Thoracic aorta endothelial cell (primary cell): ENCODE results near the gene APOBEC2. TPM values are rescaled to one million over a fixed set of nuclear protein-coding genes. Genes with fewer than 3 reads are reported as not detected.

Source experiments
- total RNA-seq: library from RNA; depleted of rRNA; stranded (reverse); fragments of >200 nt; gene quantifications from 2 replicates; pipeline ENCODE4 v1.2.3, GENCODE V29; 2012

The APOBEC2 gene
- not detected in 2 replicates for total RNA-seq

GRCh38 chr6:41053041-41053440, at the start of gene APOBEC2:
TSS of gene APOBEC2 (plus strand) at chr6:41053202. CDS start at chr6:41053348, 146 bp downstream.

GRCh38 chr6:41039060-41039998, 13.7 kb upstream of the APOBEC2 start, which contains the start of gene UNC5CL:
TSS of gene UNC5CL (minus strand) at chr6:41039221. CDS start at chr6:41035074, 4,147 bp downstream.

GRCh38 chr6:41042226-41043055, 10.6 kb upstream of the APOBEC2 start, which contains the start of gene TSPO2:
TSS of gene TSPO2 (plus strand) at chr6:41042467. CDS start at chr6:41042986, 519 bp downstream.

GRCh38 chr6:41071923-41072835, 19.2 kb downstream of the APOBEC2 start, which contains the start of gene OARD1:
TSS of gene OARD1 (minus strand) at chr6:41072356. CDS start at chr6:41071634, 722 bp downstream.

GRCh38 chr6:41072836-41073202, 19.8 kb downstream of the APOBEC2 start, which contains the start of gene NFYA:
TSS of gene NFYA (plus strand) at chr6:41072974. CDS start at chr6:41079090, 6,116 bp downstream.

Other genes starting within 250 kb of the APOBEC2 start
- 0.14 TPM in 1 of 2 replicates, not detected in the other for gene UNC5CL, start 14.0 kb upstream of the APOBEC2 start, total RNA-seq
- gene TSPO2, start 10.7 kb upstream of the APOBEC2 start, total RNA-seq: not detected in 2 replicates
- gene OARD1, start 19.2 kb downstream of the APOBEC2 start, total RNA-seq: 10.8 TPM in 2 replicates
- 17.3 and 21.1 TPM in 2 replicates for gene NFYA, start 19.8 kb downstream of the APOBEC2 start, total RNA-seq
- gene TREML1, start 101.1 kb downstream of the APOBEC2 start, total RNA-seq: not detected in 2 replicates
- not detected in 2 replicates for gene TREM2, start 109.9 kb downstream of the APOBEC2 start, total RNA-seq
- gene TREML2, start 147.9 kb downstream of the APOBEC2 start, total RNA-seq: not detected in 2 replicates
- gene TREML4, start 175.1 kb downstream of the APOBEC2 start, total RNA-seq: not detected in 2 replicates
- gene TREM1, start 233.5 kb downstream of the APOBEC2 start, total RNA-seq: not detected in 2 replicates